ENCODE measurements around the gene TRABD2A. TPM values are rescaled to one million over a fixed set of nuclear protein-coding genes. Genes with fewer than 3 reads are reported as not detected.
A peak's percentile ranks its signal among the peaks of the same experiment; 100 is the strongest.
"Not testable (repeated sequence)": the region's sequence is repeated elsewhere in the genome, so short reads cannot be mapped to it uniquely, and the experiment has no call there.

TRABD2A gene
- total RNA-seq, 2 experiments from 2014 or later = 166 to 170 TPM

DNA sequence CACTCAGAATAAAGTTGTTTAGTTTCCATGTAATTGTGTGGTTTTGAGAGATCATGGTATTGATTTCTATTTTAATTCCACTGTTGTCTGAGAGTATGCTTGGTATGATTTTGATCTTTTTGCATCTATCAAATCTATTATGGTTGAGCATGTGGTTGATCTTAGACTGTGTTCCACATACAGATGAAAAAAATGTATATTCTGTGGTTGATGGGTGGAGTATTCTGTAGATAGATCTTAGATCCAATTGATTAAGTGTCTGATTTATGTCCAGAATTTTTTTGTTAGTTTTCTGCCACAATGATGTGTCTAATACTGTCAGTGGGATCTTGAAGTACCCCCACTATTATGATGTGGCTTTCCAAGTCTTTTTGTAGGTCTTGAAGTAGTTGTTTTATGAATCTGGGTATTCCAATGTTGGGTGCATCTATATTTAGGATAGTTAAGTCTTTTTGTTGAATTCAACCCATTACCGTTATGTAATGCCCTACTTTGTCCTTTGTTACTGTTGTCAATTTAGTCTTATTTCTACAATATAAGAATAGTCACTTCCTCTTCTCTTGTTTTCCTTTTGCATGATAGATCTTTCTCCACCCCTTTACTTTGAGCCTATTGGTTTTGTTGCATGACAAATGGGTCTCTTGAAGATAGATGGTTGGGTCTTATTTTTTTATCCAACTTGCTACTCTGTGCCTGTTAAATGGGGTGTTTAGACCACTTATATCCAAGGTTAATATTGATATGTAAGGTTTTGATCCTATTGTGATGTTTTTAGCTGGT, 101.8 kb downstream of the TRABD2A start:
- intact Hi-C loops (cut with DNase I, micrococcal nuclease) = no loop called here
- peak; percentile 17 for ATAC-seq (ENCODE audit: poor library complexity)
- no peak for TF ChIP-seq CTCF (IDR thresholded peaks at IDR 0.05)
- Histone ChIP-seq H3K4me1 (ENCODE audit: insufficient read depth, low read length) (peaks cover 42% of the 10 kb centered on the region), H3K36me3 (ENCODE audit: insufficient read depth, low read length) (no peaks in the 10 kb centered on the region), H3K9me3 (ENCODE audit: control insufficient read depth in 1 of 2, insufficient read depth in 1 of 2, low read length in 2 of 2) (peaks cover 0 to 3% of the 10 kb centered on the region in 2 experiments), H3K27ac (ENCODE audit: low read depth in 1 of 2, low read length in 2 of 2) (peak overlapping the region; percentile 27 to 37), H3K27me3 (ENCODE audit: control insufficient read depth in 1 of 2, insufficient read depth in 2 of 2, low read length in 2 of 2) (no peaks in the 10 kb centered on the region), H3K4me3 (ENCODE audit: low read length) (no peak overlapping the region)
- H3K27ac Mint-ChIP-seq = peak overlapping the region; percentile 90
- peak in 3 of 14 experiments; percentile 24 to 50 (median 38) for DNase-seq
- H3K9me3 Mint-ChIP-seq = peaks cover 19% of the 10 kb centered on the region
- H3K27me3 Mint-ChIP-seq = no peaks in the 10 kb centered on the region
- ChIA-PET POLR2A (interaction anchor here (0.6 to 2.8 kb wide), 6 partner anchors 62 to 147 kb away, joined by 3 to 21 read pairs (median 4); no protein-coding TSS in a partner anchor), CTCF (interaction anchor here (0.8 to 1.7 kb wide), 2 partner anchors 86 to 103 kb away, joined by 3 to 6 read pairs; no protein-coding TSS in a partner anchor)
- peak overlapping the region; percentile 43 for H3K4me3 Mint-ChIP-seq
- peaks cover 35% of the 10 kb centered on the region for H3K36me3 Mint-ChIP-seq (ENCODE audit: low read depth)
- peaks cover 70% of the 10 kb centered on the region for H3K4me1 Mint-ChIP-seq (ENCODE audit: low read depth)

GRCh38 chr2:84776011-84776410, 104.9 kb downstream of the TRABD2A start:
- Mint-ChIP-seq H3K27ac (no peak overlapping the region), H3K4me1 (ENCODE audit: low read depth) (peaks cover 39% of the 10 kb centered on the region), H3K36me3 (ENCODE audit: low read depth) (peaks cover 56% of the 10 kb centered on the region), H3K4me3 (no peak overlapping the region), H3K27me3 (no peaks in the 10 kb centered on the region), H3K9me3 (peaks cover 31% of the 10 kb centered on the region)
- Histone ChIP-seq H3K4me3 (ENCODE audit: low read length) (no peak overlapping the region), H3K36me3 (ENCODE audit: insufficient read depth, low read length) (no peaks in the 10 kb centered on the region), H3K27me3 (ENCODE audit: control insufficient read depth in 1 of 2, insufficient read depth in 2 of 2, low read length in 2 of 2) (no peaks in the 10 kb centered on the region), H3K4me1 (ENCODE audit: insufficient read depth, low read length) (peaks cover 18% of the 10 kb centered on the region), H3K27ac (ENCODE audit: low read depth in 1 of 2, low read length in 2 of 2) (no peak overlapping the region), H3K9me3 (ENCODE audit: control insufficient read depth in 1 of 2, insufficient read depth in 1 of 2, low read length in 2 of 2) (peaks cover under 1 to 21% of the 10 kb centered on the region in 2 experiments)
- ChIA-PET POLR2A (no interaction called here), CTCF (no interaction called here)
- intact Hi-C loops (cut with DNase I, micrococcal nuclease) = no loop called here
- no peak for DNase-seq
- TF ChIP-seq CTCF (IDR thresholded peaks at IDR 0.05) = no peak
- no peak for ATAC-seq (ENCODE audit: poor library complexity)

DNA sequence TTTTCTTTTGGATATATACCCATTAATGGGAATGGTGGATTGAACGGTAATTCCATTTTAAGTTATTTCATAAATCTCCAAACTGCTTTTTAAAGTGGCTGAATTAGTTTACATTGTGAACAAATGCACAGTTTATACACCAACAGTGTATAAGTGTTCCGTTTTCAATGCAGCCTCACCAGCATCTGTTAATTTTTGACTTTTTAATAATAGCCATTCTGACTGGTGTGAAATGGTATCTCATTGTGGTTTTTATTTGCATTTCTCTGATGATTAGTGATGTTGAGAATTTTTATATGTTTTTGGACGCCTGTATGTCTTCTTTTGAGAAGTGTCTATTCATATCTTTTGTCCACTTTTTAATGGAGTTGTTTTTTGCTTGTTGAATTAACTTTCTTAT, 107.3 kb downstream of the TRABD2A start:
- H3K27ac Mint-ChIP-seq; CTCF ChIA-PET; H3K36me3 ChIP-seq (ENCODE audit: insufficient read depth, low read length); H3K27me3 Mint-ChIP-seq; H3K4me3 ChIP-seq (ENCODE audit: low read length); ATAC-seq (ENCODE audit: poor library complexity); H3K27me3 ChIP-seq (ENCODE audit: control insufficient read depth in 1 of 2, insufficient read depth in 2 of 2, low read length in 2 of 2); POLR2A ChIA-PET; H3K4me3 Mint-ChIP-seq; DNase-seq; intact Hi-C loops (cut with DNase I, micrococcal nuclease); H3K27ac ChIP-seq (ENCODE audit: low read depth in 1 of 2, low read length in 2 of 2): not testable (repeated sequence)
- Histone ChIP-seq H3K9me3 (ENCODE audit: control insufficient read depth in 1 of 2, insufficient read depth in 1 of 2, low read length in 2 of 2) (peaks cover 10 to 33% of the 10 kb centered on the region in 2 experiments), H3K4me1 (ENCODE audit: insufficient read depth, low read length) (peaks cover 12% of the 10 kb centered on the region)
- Mint-ChIP-seq H3K4me1 (ENCODE audit: low read depth) (peaks cover 18% of the 10 kb centered on the region), H3K36me3 (ENCODE audit: low read depth) (peaks cover 63% of the 10 kb centered on the region), H3K9me3 (peaks cover 27% of the 10 kb centered on the region)

Other genes starting within 250 kb of the TRABD2A start
- 1,000 to 10,000 TPM; 1,969 to 2,001 TPM for gene TMSB10, start 24.6 kb upstream of the TRABD2A start, total RNA-seq
- gene KCMF1, start 90.1 kb upstream of the TRABD2A start, total RNA-seq = 10 to 100 TPM; 72.4 to 78.0 TPM